H1 (cell line): ENCODE data around the gene ENAH. TPM values are rescaled to one million over a fixed set of nuclear protein-coding genes. Genes with fewer than 3 reads are reported as not detected.

ENCODE experiments used
- CTCF ChIA-PET: fragments of 300-600 bp; sonication (Branson Sonifier 250); formaldehyde crosslinking; loops from one replicate; lab custom pipeline; 2021; ENCODE audit not compliant: partially characterized antibody; lab: Charles Lee
- POLR2A ChIA-PET: fragments of 300-600 bp; sonication (Branson Sonifier 250); formaldehyde crosslinking; loops from one replicate; lab custom pipeline; 2021; ENCODE audit warnings: inconsistent platforms; ENCODE audit not compliant: partially characterized antibody; lab: Charles Lee
- DNase-seq, 2 experiments: peaks; one replicate each; pipeline versions ENCODE4 v3.0.0 to v3.0.0-alpha.2; 2010 to 2022; ENCODE audit warnings: low spot score in 2 of 2, low read depth in 1 of 2, mixed read lengths in 1 of 2
- FAIRE-seq: peaks from 2 replicates; lab custom pipeline; 2011; peaks lifted over from hg19 to GRCh38; lab: Jason Lieb, UNC
- H2AFZ ChIP-seq: 2 replicates; pipeline ENCODE4 v1.8.1; 2012; ENCODE audit warnings: low read length, inconsistent platforms
- H2AK5ac ChIP-seq: 2 replicates; pipeline ENCODE4 v1.6.1; 2013; ENCODE audit warnings: low read depth, low read length
- H2BK120ac ChIP-seq: replicated peaks from 2 replicates; pipeline ENCODE3; 2013; ENCODE audit warnings: low read depth, low read length, inconsistent platforms
- H2BK12ac ChIP-seq: 2 replicates; pipeline ENCODE4 v1.6.1; 2013; ENCODE audit warnings: low read depth, low read length
- H2BK15ac ChIP-seq: 2 replicates; pipeline ENCODE4 v1.6.1; 2013; ENCODE audit warnings: low read length
- H2BK20ac ChIP-seq: 2 replicates; pipeline ENCODE4 v1.6.1; 2013; ENCODE audit warnings: low read length
- H2BK5ac ChIP-seq: 2 replicates; pipeline ENCODE4 v1.6.1; 2013; ENCODE audit warnings: low read depth, low read length
- H3K14ac ChIP-seq: 2 replicates; pipeline ENCODE4 v1.6.1; 2013; ENCODE audit warnings: inconsistent platforms; ENCODE audit not compliant: insufficient read length
- H3K18ac ChIP-seq: 2 replicates; pipeline ENCODE4 v1.6.1; 2013; ENCODE audit warnings: low read length; ENCODE audit errors: extremely low read depth
- H3K23ac ChIP-seq: 2 replicates; pipeline ENCODE4 v1.6.1; 2013; ENCODE audit warnings: inconsistent platforms; ENCODE audit not compliant: insufficient read length
- H3K23me2 ChIP-seq: 2 replicates; pipeline ENCODE4 v1.6.1; 2013; ENCODE audit warnings: low read depth, low read length
- H3K27ac ChIP-seq: 2 replicates; pipeline ENCODE4 v1.6.1; 2011; ENCODE audit warnings: low read depth, low read length, inconsistent platforms
- H3K27me3 ChIP-seq, 4 experiments: replicated peaks in 1 of 4; 1 replicate in 1 of 4; 2 replicates in 3 of 4; pipeline versions ENCODE4 v1.6.1 to v1.8.1; 2011 to 2013; ENCODE audit warnings: low read length in 3 of 4, mild to moderate bottlenecking in 3 of 4, inconsistent platforms in 2 of 4, mixed read lengths in 2 of 4, moderate library complexity in 1 of 4; ENCODE audit not compliant: control insufficient read depth in 3 of 4, insufficient read depth in 3 of 4; ENCODE audit errors: extremely low read depth in 1 of 4
- H3K36me3 ChIP-seq, 4 experiments: 2 replicates each; pipeline versions ENCODE4 v1.6.1 to v1.8.1; 2011 to 2013; ENCODE audit warnings: mild to moderate bottlenecking in 4 of 4, low read length in 3 of 4, moderate library complexity in 2 of 4, control low read depth in 1 of 4, inconsistent platforms in 1 of 4; ENCODE audit not compliant: insufficient read depth in 4 of 4, control insufficient read depth in 2 of 4
- H3K4ac ChIP-seq: replicated peaks from 2 replicates; pipeline ENCODE3; 2013; ENCODE audit warnings: low read length, low read depth, mixed read lengths, inconsistent platforms; ENCODE audit not compliant: insufficient read length
- H3K4me1 ChIP-seq, 4 experiments: replicated peaks in 1 of 4; 1 replicate in 1 of 4; 2 replicates in 3 of 4; pipeline versions ENCODE4 v1.6.1 to v1.8.1; 2011 to 2013; ENCODE audit warnings: low read length in 3 of 4, inconsistent platforms in 2 of 4, mixed read lengths in 1 of 4; ENCODE audit not compliant: insufficient read depth in 4 of 4, control insufficient read depth in 3 of 4
- H3K4me2 ChIP-seq, 2 experiments: 2 replicates each; pipeline versions ENCODE4 v1.6.1 to v1.8.1; 2011 to 2013; ENCODE audit warnings: low read depth in 2 of 2, low read length in 2 of 2, control low read depth in 1 of 2, inconsistent platforms in 1 of 2, mild to moderate bottlenecking in 1 of 2; ENCODE audit not compliant: insufficient read depth in 1 of 2
- H3K4me3 ChIP-seq, 4 experiments: fragments of 200-600, 300-600 bp in 1 of 4; sonication (generic), shearing (Covaris generic), sonication (Bioruptor Twin) in 1 of 4; 2 replicates each; pipeline versions ENCODE4 v1.5.1 to v1.8.1; 2011 to 2016; ENCODE audit warnings: low read length in 4 of 4, low read depth in 3 of 4, control low read depth in 2 of 4, inconsistent platforms in 2 of 4, mild to moderate bottlenecking in 2 of 4, mixed read lengths in 1 of 4, moderate library complexity in 1 of 4; ENCODE audit not compliant: insufficient read depth in 2 of 4; ENCODE audit errors: extremely low read depth in 1 of 4
- H3K56ac ChIP-seq: replicated peaks from 2 replicates; pipeline ENCODE3; 2013; ENCODE audit warnings: low read depth, mild to moderate bottlenecking, mixed read lengths, low read length, inconsistent platforms; ENCODE audit not compliant: insufficient read length
- H3K79me1 ChIP-seq: 2 replicates; pipeline ENCODE4 v1.6.1; 2013; ENCODE audit warnings: low read depth, low read length, control low read depth
- H3K79me2 ChIP-seq, 2 experiments: 2 replicates each; pipeline versions ENCODE4 v1.6.1 to v1.8.1; 2012 to 2013; ENCODE audit warnings: low read length in 2 of 2, mild to moderate bottlenecking in 2 of 2, inconsistent platforms in 1 of 2; ENCODE audit not compliant: insufficient read depth in 2 of 2, control insufficient read depth in 1 of 2
- H3K9ac ChIP-seq, 4 experiments: replicated peaks in 1 of 4; 1 replicate in 1 of 4; 2 replicates in 3 of 4; pipeline versions ENCODE4 v1.6.1 to v1.8.1; 2011 to 2013; ENCODE audit warnings: low read depth in 3 of 4, low read length in 3 of 4, control low read depth in 2 of 4, mild to moderate bottlenecking in 2 of 4, moderate library complexity in 2 of 4, inconsistent platforms in 1 of 4; ENCODE audit errors: extremely low read depth in 1 of 4
- H3K9me3 ChIP-seq, 2 experiments: 2 replicates each; pipeline versions ENCODE4 v1.6.1 to v1.8.1; 2012 to 2013; ENCODE audit warnings: mild to moderate bottlenecking in 2 of 2, moderate library complexity in 2 of 2, control low read depth in 1 of 2, inconsistent platforms in 1 of 2, low read depth in 1 of 2, low read length in 1 of 2, mixed read lengths in 1 of 2; ENCODE audit not compliant: insufficient read depth in 2 of 2
- H4K20me1 ChIP-seq, 2 experiments: replicated peaks in 1 of 2; 2 replicates each; pipeline versions ENCODE3 to v1.8.1; 2011 to 2013; ENCODE audit warnings: inconsistent platforms in 2 of 2, low read length in 2 of 2, mild to moderate bottlenecking in 1 of 2; ENCODE audit not compliant: insufficient read depth in 2 of 2, control insufficient read depth in 1 of 2
- H4K5ac ChIP-seq: 2 replicates; pipeline ENCODE4 v1.6.1; 2013; ENCODE audit warnings: low read length, low read depth, mixed read lengths, inconsistent platforms; ENCODE audit not compliant: insufficient read length
- H4K8ac ChIP-seq: 2 replicates; pipeline ENCODE4 v1.8.0; 2013; ENCODE audit warnings: mild to moderate bottlenecking, moderate library complexity, low read length, inconsistent platforms; ENCODE audit not compliant: insufficient read depth; ENCODE audit errors: extremely low read depth
- H4K91ac ChIP-seq: replicated peaks from 2 replicates; pipeline ENCODE3; 2013; ENCODE audit warnings: low read length, mixed read lengths, inconsistent platforms; ENCODE audit not compliant: insufficient read length
- ATF2 ChIP-seq: IDR thresholded peaks from 2 replicates; pipeline ENCODE4 v1.6.1; 2012; ENCODE audit warnings: low read length, inconsistent platforms
- CHD2 ChIP-seq: IDR thresholded peaks from 2 replicates; pipeline ENCODE4 v1.6.1; 2012; ENCODE audit warnings: low read length, improper control_type of control experiment
- SIN3A ChIP-seq, 2 experiments: IDR thresholded peaks in 1 of 2; conservative IDR thresholded peaks in 1 of 2; 2 replicates each; pipeline ENCODE4 v1.6.1; 2011 to 2012; ENCODE audit warnings: low read length in 2 of 2, improper control_type of control experiment in 1 of 2, low read depth in 1 of 2, mild to moderate bottlenecking in 1 of 2
- TAF7 ChIP-seq: optimal IDR thresholded peaks from 2 replicates; pipeline ENCODE3; 2011; ENCODE audit warnings: low read depth, mild to moderate bottlenecking, inconsistent platforms, low read length, moderate library complexity, borderline replicate concordance
- polyA plus RNA-seq, 7 experiments: library from polyadenylated mRNA; depleted of rRNA in 3 of 7; stranded (reverse) in 5 of 7; unstranded in 2 of 7; fragments of >200 nt in 5 of 7; fragments of 200-250 nt in 2 of 7; gene quantifications; 1 replicate in 5 of 7; 2 replicates in 1 of 7; 4 replicates in 1 of 7; pipeline versions ENCODE4 v1.2.1 to v1.2.3, GENCODE V29; 2011 to 2013; ENCODE audit warnings: missing spikeins in 2 of 7, mixed read lengths in 2 of 7
- total RNA-seq: library from RNA; stranded (reverse); fragmentation: NEBNext Ultra II Directional; extraction: Animal tissue kit (Norgen Biotek cat#: 25700); gene quantifications from 2 replicates; pipeline ENCODE4 v1.2.1, GENCODE V29; 2021
- TF ChIP-seq, protein P1 (sequence below), 3 experiments: IDR thresholded peaks; 1 replicate in 2 of 3; 2 replicates in 1 of 3; pipeline versions ENCODE4 v1.5.1 to v1.6.1; 2011; ENCODE audit warnings: low read length in 3 of 3, mild to moderate bottlenecking in 3 of 3, inconsistent platforms in 2 of 3, low read depth in 1 of 3, moderate library complexity in 1 of 3; ENCODE audit not compliant: insufficient read depth in 1 of 3; ENCODE audit errors: control extremely low read depth in 1 of 3

Gene ENAH
- total and polyA plus RNA-seq, 2 of the 8 experiments (the other 6 are each of a cell fraction or from before 2014, with no cell fraction given): 39.1 to 335 TPM

GRCh38 chr1:225603538-225604354, 49.2 kb downstream of the ENAH start:
- no peak overlapping the region for H2BK12ac ChIP-seq
- POLR2A ChIA-PET: interaction anchor here (0.5 to 1.5 kb wide), 4 partner anchors 34 to 386 kb away, joined by 3 to 5 read pairs (median 3); partner anchors contain the start of gene SRP9
- peaks cover 5% of the 10 kb centered on the region; the same call in 1 of the 2 replicates for H3K79me1 ChIP-seq
- peaks cover 0 to 4% (median 0%) of the 10 kb centered on the region in 4 experiments; a peak in 3 of 8 replicates for H3K36me3 ChIP-seq
- H3K14ac ChIP-seq: no peak overlapping the region
- no peak overlapping the region for H3K4me2 ChIP-seq
- no peak overlapping the region for H2BK120ac ChIP-seq
- no peak overlapping the region for H2AFZ ChIP-seq
- no peak overlapping the region for H3K23ac ChIP-seq
- no peak overlapping the region for H3K4me3 ChIP-seq
- no peaks in the 10 kb centered on the region for H3K27me3 ChIP-seq
- peaks cover 49 to 100% of the 10 kb centered on the region in 2 experiments for H3K79me2 ChIP-seq
- peaks cover 0 to 4% (median 1%) of the 10 kb centered on the region in 4 experiments; a peak in 2 of 7 replicates for H3K4me1 ChIP-seq
- H3K23me2 ChIP-seq: no peaks in the 10 kb centered on the region
- CTCF ChIA-PET: interaction anchor here (0.7 to 1.6 kb wide), 2 partner anchors 11 to 35 kb away, joined by 3 to 4 read pairs; no protein-coding TSS in a partner anchor
- H2BK5ac ChIP-seq: no peak overlapping the region
- H3K56ac ChIP-seq: no peak overlapping the region
- DNase-seq (no peak), FAIRE-seq (no peak)
- no peak overlapping the region for H3K18ac ChIP-seq
- no peak overlapping the region for H4K91ac ChIP-seq
- H2BK20ac ChIP-seq: no peak overlapping the region
- H4K8ac ChIP-seq: no peak overlapping the region
- H3K9me3 ChIP-seq: peaks cover 0 to 3% of the 10 kb centered on the region in 2 experiments; a peak in 1 of 4 replicates
- H2AK5ac ChIP-seq: no peak overlapping the region
- H4K20me1 ChIP-seq: peaks cover 11 to 23% of the 10 kb centered on the region in 2 experiments
- no peak overlapping the region for H2BK15ac ChIP-seq
- H3K27ac ChIP-seq: no peak overlapping the region
- H3K4ac ChIP-seq: no peak overlapping the region
- H3K9ac ChIP-seq: no peak overlapping the region
- H4K5ac ChIP-seq: no peak overlapping the region
- no peak for TF ChIP-seq CHD2
- no peak for TF ChIP-seq ATF2
- TF ChIP-seq, protein P1, sequence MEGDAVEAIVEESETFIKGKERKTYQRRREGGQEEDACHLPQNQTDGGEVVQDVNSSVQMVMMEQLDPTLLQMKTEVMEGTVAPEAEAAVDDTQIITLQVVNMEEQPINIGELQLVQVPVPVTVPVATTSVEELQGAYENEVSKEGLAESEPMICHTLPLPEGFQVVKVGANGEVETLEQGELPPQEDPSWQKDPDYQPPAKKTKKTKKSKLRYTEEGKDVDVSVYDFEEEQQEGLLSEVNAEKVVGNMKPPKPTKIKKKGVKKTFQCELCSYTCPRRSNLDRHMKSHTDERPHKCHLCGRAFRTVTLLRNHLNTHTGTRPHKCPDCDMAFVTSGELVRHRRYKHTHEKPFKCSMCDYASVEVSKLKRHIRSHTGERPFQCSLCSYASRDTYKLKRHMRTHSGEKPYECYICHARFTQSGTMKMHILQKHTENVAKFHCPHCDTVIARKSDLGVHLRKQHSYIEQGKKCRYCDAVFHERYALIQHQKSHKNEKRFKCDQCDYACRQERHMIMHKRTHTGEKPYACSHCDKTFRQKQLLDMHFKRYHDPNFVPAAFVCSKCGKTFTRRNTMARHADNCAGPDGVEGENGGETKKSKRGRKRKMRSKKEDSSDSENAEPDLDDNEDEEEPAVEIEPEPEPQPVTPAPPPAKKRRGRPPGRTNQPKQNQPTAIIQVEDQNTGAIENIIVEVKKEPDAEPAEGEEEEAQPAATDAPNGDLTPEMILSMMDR (IDR thresholded peaks at IDR 0.05; ENCODE audit: control extremely low read depth in 1 of 3, insufficient read depth in 1 of 3, low read depth in 1 of 3, low read length in 3 of 3): no peak
- TF ChIP-seq SIN3A (conservative IDR thresholded peaks at IDR 0.05 in 1 of 2, IDR thresholded peaks at IDR 0.05 in 1 of 2; ENCODE audit: low read depth in 1 of 2, low read length in 2 of 2): no peak
- TF ChIP-seq TAF7: no peak
